GM19452 (cell line): ENCODE data around the gene TFEB.
"Not testable (repeated sequence)": the region's sequence is repeated elsewhere in the genome, so short reads cannot be mapped to it uniquely, and the experiment has no call there.

ENCODE experiments used
- ATAC-seq: cut with Tn5 transposase; IDR thresholded peaks from one replicate; pipeline ENCODE4 v1.9.1; 2021; ENCODE audit not compliant: unreplicated experiment

The TFEB gene

DNA sequence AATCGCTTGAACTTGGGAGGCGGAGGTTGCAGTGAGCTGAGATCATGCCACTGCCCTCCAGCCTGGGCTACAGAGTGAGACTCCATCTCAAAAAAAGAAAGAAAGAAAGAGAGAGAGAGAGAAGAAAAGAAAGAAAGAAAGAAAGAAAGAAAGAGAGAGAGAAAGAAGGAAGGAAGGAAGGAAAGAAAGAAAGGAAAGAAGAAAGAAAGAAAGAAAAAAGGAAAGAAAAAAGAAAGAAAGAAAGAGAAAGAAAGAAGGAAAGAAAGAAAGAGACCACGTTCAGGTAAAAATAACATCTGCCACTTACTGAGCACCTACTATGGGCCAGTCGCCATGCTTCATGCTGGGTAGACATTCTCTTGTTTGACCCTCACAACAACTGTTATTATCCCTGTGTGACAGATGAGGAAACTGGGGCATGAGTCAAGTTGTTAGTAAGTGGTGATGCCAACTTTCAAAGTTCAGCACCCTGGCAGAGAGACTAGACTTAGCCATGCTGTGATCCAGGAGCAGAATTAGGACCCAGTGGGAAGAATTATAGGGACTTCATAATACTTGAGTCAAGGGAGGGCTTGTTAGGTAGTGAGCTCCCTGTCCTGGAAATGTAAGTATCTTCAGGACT, 30.7 kb upstream of the TFEB start:
- not testable (repeated sequence) for ATAC-seq

GRCh38 chr6:41763470-41763869, 28.1 kb upstream of the TFEB start:
- no peak for ATAC-seq

DNA sequence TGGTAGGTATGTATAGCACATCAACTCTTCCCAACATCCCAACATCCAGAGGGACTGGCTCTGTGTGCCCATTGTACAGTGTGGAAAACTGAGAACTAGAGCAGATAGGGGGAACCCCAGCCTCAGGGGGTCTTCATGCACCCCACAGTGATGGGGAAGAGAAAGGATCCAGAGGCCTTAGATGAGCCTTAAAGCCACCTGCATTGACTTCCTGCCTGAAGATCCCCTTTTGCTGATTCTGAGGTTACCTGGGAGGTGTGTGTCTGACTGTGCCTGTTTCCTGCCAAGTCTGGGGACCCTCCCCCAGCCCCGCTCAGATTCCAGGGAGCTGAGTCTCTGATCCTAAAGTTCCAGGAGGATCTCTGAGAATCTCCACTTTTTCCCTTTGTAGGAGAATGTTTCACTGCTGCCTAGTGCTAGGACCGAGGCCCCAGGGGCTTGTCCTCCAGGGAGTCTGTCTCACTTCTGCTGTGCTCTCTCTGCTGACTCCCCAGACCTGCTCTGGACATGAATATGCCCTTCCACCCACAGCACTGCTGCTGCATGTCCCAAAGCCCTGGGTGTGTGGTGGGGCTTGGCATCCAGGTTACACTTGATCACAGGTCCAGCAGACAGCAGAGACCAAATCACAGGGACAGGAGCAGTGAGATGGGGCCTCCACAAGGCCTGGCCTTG, 24.6 kb upstream of the TFEB start:
- ATAC-seq = no peak

DNA sequence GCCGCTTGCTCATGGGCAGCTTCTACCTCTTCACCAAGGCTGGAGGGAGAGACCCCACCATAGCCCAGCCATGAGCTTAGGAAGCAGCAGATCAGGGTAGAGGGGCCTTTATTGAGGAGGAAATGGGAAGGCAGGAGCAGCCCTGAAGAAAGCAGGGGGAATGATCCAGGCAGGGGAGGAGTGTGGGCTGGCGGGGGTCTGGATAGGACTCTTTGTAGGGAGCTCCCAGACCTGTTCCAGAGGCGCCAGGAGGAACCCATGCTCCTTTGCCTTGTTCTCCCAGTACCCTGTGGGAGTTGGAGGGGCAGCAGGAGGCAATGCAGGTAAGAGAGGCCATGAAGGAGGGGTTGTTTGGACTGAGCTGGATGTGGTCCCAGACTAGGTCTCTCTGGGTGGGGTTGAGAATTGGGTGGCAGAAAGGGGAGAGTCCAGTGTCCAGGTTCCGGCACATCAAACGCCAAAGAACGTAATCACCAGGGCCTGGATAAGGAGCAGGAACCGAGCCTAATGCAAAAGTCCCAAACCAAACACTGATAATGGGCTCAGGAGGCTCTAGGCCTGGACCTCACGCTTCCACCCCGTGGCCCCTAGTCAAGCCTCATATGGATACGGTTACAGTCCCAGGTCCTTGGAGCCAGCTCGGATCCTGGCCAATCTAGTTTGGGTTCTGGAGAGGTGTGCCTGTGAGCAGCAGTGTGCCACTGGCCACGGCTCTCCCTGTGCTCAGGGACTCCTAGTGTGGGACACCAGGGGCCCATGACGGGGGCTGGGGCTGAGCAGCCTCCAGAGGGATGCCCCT, 23.9 kb upstream of the TFEB start:
- no peak for ATAC-seq

DNA sequence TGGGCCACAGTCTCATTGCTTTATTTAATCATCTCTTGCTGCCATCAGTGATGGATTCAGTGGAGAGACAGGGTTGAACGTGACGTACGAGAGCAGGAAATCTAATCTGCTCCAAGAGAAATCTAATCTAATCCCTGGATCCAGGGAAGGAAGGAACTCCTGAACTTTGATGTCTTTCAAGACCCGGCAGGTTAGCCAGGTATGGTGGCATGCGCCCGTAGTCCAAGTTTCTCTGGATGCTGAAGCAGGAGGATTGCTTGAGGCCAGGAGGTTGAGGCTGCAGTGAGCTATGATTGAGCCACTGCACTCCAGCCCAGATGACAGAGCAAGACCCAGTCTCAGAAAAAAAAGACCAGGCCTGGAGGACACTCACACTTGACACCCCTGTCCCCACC, 23.2 kb upstream of the TFEB start:
- no peak for ATAC-seq

GRCh38 chr6:41757931-41758640, 22.7 kb upstream of the TFEB start:
- ATAC-seq = no peak

DNA sequence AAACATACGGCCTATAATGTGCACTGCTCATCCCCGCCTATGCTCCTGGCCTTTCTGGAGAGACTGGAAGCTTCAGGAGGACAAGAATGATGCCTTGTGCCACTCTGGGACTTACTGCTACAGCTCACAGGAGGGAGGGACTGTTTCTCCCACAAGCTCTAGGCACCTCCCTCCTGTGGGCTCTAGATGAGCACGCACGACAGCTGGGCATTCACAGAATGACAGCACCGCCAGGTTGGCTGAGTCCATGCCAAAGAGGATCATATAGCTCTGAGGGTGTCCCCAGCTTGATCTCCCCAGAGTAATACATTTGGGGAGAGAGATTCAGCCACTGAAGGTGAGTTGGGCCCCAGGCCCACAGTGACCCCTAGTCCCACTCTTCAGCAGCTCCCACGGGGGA, 21.9 kb upstream of the TFEB start:
- ATAC-seq = no peak

DNA sequence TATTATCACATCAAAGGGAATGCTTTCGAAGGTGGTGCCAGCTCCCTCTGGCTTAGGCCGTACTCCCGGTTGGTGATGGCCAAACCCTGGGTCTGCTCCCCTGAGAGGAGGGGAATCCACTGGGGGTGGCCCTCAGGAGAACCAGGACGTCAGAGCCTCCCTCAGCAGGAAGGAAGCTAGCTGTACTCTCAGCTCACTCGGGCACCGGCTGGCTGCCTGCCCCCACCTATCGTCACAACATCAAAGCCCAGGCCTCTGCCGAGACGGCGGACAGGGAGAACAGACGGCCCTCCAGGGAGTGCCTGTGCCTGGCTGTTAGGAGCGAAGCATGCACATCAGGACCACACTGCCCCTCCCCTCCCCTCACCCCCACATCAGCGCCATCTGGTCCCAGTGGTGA, 20.9 kb upstream of the TFEB start:
- no peak for ATAC-seq

DNA sequence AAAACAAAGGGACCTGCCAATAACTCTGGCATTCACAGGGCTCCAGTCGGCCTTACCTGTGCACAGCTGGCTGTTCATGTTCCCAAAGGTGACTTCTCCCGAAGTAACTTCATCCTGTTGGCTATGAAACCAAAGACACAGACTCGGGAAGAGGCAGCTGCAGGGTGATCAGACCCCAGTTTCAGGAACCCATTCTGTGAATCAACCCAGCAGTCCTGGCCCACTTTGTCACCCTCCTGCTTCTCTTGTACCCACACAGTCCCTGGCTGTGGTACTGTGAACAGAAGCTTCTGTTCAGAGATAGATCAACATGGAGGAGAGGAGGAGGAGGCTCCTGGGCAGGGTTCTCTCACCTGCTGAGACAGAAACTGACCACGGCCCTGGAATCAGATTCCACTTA, 20.5 kb upstream of the TFEB start:
- ATAC-seq = no peak

DNA sequence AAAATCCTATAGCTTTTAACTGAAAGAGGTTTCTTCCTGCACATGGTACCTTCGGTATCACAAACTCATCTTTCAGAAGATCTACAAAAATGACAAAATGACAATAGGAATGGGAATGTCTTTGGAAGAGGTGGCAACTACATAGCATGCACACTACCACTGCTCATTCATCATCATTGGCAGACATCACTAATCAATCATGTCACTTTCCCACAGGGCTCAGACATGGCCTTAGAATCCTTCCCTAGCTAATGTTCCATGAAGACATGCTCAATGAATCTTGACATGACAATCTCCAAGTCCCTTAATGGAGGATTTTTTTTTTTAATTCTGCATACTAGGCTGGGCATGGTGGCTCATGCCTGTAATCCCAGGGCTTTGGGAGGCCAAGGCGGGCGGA, 15.0 kb upstream of the TFEB start:
- no peak for ATAC-seq

GRCh38 chr6:41748542-41748941, 13.1 kb upstream of the TFEB start:
- ATAC-seq = no peak

- no peak for ATAC-seq
Observed at GRCh38 chr6:41748102-41748477, 12.7 kb upstream of the TFEB start.

- no peak for ATAC-seq
Observed at GRCh38 chr6:41747256-41748101, 12.1 kb upstream of the TFEB start, which contains the start of gene PGC. PGC (minus strand) TSS chr6:41747397; CDS start chr6:41747334, 63 bp downstream.

- no peak for ATAC-seq
Observed at GRCh38 chr6:41746107-41746506, 10.7 kb upstream of the TFEB start.

DNA sequence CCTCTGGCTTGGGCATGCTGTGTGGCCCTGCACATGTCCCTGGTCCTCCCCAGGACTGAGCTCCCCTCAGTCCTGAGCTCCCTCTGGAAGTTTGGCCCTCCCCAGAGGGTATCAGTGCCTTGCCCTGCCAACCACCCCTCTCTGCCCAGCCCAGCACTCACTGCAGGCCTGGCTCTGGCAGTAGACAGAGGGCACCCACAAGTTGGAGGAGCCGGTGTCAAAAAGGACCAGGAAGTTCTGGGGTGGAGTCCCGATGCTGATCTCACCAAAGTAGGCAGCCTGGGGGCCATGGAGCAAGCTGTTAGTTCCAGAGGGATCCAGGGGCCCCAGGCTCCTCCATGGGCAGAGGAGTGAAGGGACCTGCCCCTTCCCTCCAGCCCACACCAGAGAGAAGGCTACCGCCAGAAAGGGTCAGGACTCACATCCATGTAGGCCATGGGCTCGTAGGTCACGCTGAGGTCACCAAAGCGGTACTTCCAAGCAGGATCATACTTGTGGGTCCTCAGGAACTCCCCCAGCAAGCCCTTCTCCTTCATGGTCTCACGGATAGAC, 8.9 kb upstream of the TFEB start:
- ATAC-seq = no peak

DNA sequence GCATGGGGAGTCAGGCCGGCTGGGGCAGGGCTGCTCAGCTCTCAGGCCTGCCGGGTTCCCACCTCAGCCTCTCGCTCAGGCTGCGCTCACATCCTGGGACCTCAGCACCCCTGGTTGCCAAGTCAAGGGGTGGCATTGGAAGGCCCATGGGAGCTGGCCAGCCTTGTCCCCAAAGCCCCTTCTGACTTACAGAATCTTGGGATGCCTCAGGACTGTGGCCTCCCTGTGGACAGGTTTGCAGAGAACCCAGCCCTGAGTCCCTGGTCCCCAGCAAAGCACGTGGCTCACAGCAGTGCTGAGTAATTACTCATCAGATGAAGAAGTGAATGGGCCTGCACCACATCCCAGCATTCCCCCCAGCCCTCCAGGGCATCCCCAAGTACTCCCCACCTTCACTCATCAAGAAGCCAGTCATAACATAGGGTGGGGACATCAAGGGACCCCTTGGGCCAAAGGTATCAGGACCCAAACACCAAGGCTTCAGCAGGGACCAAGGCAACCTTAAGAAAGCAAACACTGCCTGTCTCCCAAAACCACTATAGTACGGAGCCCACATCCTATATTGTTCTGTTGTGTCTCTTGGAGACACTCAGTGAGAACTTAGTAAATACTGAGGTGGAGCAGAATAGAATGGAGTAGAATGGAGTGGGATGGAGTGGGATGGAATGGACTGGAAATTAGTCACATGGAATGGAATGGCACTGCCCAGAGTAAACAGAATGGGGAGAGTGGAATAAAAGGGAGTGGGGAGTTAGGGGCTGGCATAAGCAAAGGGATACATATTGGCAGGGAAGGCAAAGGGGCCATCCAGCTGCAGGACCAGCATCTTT, 8.2 kb upstream of the TFEB start:
- no peak for ATAC-seq

GRCh38 chr6:41741625-41742490, 6.5 kb upstream of the TFEB start:
- no peak for ATAC-seq

DNA sequence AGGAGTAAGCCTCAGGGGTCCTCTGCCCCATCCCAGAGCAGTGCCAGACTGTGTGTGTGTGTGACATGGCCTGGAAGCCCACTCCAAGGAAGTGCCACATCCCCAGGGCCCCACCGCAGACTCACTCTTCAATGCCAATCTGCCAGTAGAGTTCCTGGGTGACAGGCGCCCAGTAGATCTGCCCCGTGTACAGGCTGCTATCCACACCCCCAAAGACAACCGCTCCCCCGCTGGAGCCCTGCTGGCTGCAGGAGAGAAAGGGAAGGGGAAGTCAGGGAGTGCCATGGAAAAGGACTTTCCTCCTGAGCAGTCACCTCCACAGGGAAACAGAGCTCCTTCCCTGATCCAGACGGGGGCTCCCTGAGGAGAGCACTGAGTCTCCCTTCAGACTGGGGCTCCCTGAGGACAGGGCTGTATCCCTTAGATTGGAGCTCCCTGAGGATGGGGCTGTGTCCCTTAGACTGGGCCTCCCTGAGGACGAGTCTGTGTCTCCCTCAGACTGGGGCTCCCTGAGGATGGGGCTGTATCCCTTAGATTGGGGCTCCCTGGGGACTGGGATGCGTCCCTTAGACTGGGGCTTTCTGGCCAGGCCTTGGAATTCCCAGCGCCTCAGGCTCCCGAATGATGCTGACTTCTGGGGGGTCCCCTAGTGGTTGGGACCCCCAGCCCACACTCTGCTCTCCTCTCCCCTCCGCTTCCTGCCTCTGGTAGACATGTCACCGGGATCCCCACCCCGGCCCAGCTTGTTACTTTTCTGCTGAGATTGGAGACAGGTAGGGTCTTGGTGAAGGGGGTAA, 5.2 kb upstream of the TFEB start:
- ATAC-seq = no peak
